Keratinocyte (primary cell): ENCODE data around the gene BSX. TPM values are rescaled to one million over a fixed set of nuclear protein-coding genes. Genes with fewer than 3 reads are reported as not detected.

Source experiments
- DNase-seq: peaks from one replicate; pipeline ENCODE4 v3.0.0-alpha.2; 2011; ENCODE audit warnings: low read depth, missing footprints, low spot score
- FAIRE-seq: peaks from 2 replicates; lab custom pipeline; 2011; peaks lifted over from hg19 to GRCh38; lab: Jason Lieb, UNC
- H2AFZ ChIP-seq: 2 replicates; pipeline ENCODE4 v1.6.0; 2012; ENCODE audit warnings: low read length, control low read depth, inconsistent platforms; ENCODE audit not compliant: control insufficient read depth
- H3K27ac ChIP-seq: 2 replicates; pipeline ENCODE4 v1.5.1; 2011; ENCODE audit warnings: low read length; ENCODE audit not compliant: control insufficient read depth, insufficient read depth
- H3K27me3 ChIP-seq: 3 replicates; pipeline ENCODE4 v1.6.0; 2011; ENCODE audit warnings: low read length; ENCODE audit not compliant: control insufficient read depth, insufficient read depth; ENCODE audit errors: extremely low read depth
- H3K36me3 ChIP-seq, 2 experiments: 2 replicates in 1 of 2; 3 replicates in 1 of 2; pipeline ENCODE4 v1.5.1; 2011; ENCODE audit warnings: low read length in 2 of 2, mild to moderate bottlenecking in 1 of 2; ENCODE audit not compliant: control insufficient read depth in 2 of 2, insufficient read depth in 2 of 2; ENCODE audit errors: extremely low read depth in 1 of 2
- H3K4me1 ChIP-seq: 3 replicates; pipeline ENCODE4 v1.5.1; 2011; ENCODE audit warnings: low read length; ENCODE audit not compliant: control insufficient read depth, insufficient read depth; ENCODE audit errors: extremely low read depth
- H3K4me2 ChIP-seq: 3 replicates; pipeline ENCODE4 v1.6.0; 2011; ENCODE audit warnings: low read depth, low read length; ENCODE audit not compliant: control insufficient read depth, insufficient read depth; ENCODE audit errors: extremely low read depth
- H3K4me3 ChIP-seq, 3 experiments: fragments of 200-600 bp in 1 of 3; sonication (generic) in 1 of 3; 2 replicates in 2 of 3; 3 replicates in 1 of 3; pipeline ENCODE4 v1.5.1; 2011 to 2016; ENCODE audit warnings: low read length in 3 of 3, mild to moderate bottlenecking in 3 of 3, control low read depth in 2 of 3, inconsistent platforms in 1 of 3, low read depth in 1 of 3, mixed read lengths in 1 of 3, mixed run types in 1 of 3, moderate library complexity in 1 of 3; ENCODE audit not compliant: control insufficient read depth in 2 of 3, insufficient read depth in 2 of 3; ENCODE audit errors: extremely low read depth in 1 of 3
- H3K79me2 ChIP-seq: 2 replicates; pipeline ENCODE4 v1.6.0; 2012; ENCODE audit warnings: low read length; ENCODE audit not compliant: control insufficient read depth, insufficient read depth
- H3K9ac ChIP-seq: 3 replicates; pipeline ENCODE4 v1.6.0; 2011; ENCODE audit warnings: low read length; ENCODE audit not compliant: control insufficient read depth, insufficient read depth; ENCODE audit errors: extremely low read depth
- H3K9me1 ChIP-seq: 3 replicates; pipeline ENCODE4 v1.6.0; 2011; ENCODE audit warnings: low read length; ENCODE audit not compliant: control insufficient read depth, insufficient read depth; ENCODE audit errors: extremely low read depth
- H3K9me3 ChIP-seq: 2 replicates; pipeline ENCODE4 v1.5.1; 2012; ENCODE audit warnings: low read depth, low read length; ENCODE audit not compliant: control insufficient read depth
- H4K20me1 ChIP-seq: 3 replicates; pipeline ENCODE4 v1.6.0; 2011; ENCODE audit warnings: low read length; ENCODE audit not compliant: control insufficient read depth, insufficient read depth; ENCODE audit errors: extremely low read depth
- CTCF ChIP-seq, 3 experiments: IDR thresholded peaks in 1 of 3; conservative IDR thresholded peaks in 1 of 3; optimal IDR thresholded peaks in 1 of 3; 2 replicates in 2 of 3; 3 replicates in 1 of 3; pipeline versions ENCODE3 to v1.5.1; 2011; ENCODE audit warnings: low read length in 3 of 3, mild to moderate bottlenecking in 3 of 3, moderate library complexity in 2 of 3, control low read depth in 1 of 3, inconsistent platforms in 1 of 3; ENCODE audit not compliant: insufficient read depth in 2 of 3; ENCODE audit errors: extremely low read depth in 1 of 3
- EZH2 ChIP-seq: IDR thresholded peaks from one replicate; pipeline ENCODE4 v1.6.1; 2012; ENCODE audit warnings: inconsistent platforms, mild to moderate bottlenecking, low read length, moderate library complexity
- dilution Hi-C: fragments of 300-500 bp; cut with MboI; formaldehyde crosslinking; loops from one replicate; pipeline ENCODE4 v1.7.0; 2020; ENCODE audit warnings: low sequenced_read_pairs; ENCODE audit not compliant: extremely low pct_ligation_motif_present
- polyA plus RNA-seq, 5 experiments: library from polyadenylated mRNA; depleted of rRNA in 3 of 5; stranded (reverse) in 3 of 5; stranded (forward) in 1 of 5; unstranded in 1 of 5; fragments of >200 nt; gene quantifications; 1 replicate in 1 of 5; 2 replicates in 3 of 5; 3 replicates in 1 of 5; pipeline versions ENCODE4 v1.2.1 to v1.2.3, GENCODE V29; 2011 to 2012; ENCODE audit warnings: missing spikeins in 2 of 5, low read depth in 1 of 5, low replicate concordance in 1 of 5

The BSX gene
- polyA plus RNA-seq, 1 donor (not counting 4 experiments of a cell fraction or from before 2014, with no cell fraction given): not detected

GRCh38 chr11:122978299-122978620, 3.4 kb downstream of the BSX start:
- H3K4me3 ChIP-seq: no peak overlapping the region
- H3K79me2 ChIP-seq: no peaks in the 10 kb centered on the region
- dilution Hi-C loops: no loop called here
- H4K20me1 ChIP-seq: peaks cover 8% of the 10 kb centered on the region
- TF ChIP-seq CTCF (optimal IDR thresholded peaks at IDR 0.05 in 1 of 3, IDR thresholded peaks at IDR 0.05 in 1 of 3, conservative IDR thresholded peaks at IDR 0.05 in 1 of 3; ENCODE audit: extremely low read depth in 1 of 3, insufficient read depth in 2 of 3, low read length in 3 of 3) (no peak), EZH2 (no peak)
- peaks cover 90% of the 10 kb centered on the region for H3K27me3 ChIP-seq
- no peaks in the 10 kb centered on the region for H3K4me1 ChIP-seq
- H3K27ac ChIP-seq: no peak overlapping the region
- H3K9ac ChIP-seq: no peak overlapping the region
- FAIRE-seq (no peak), DNase-seq (no peak)
- no peaks in the 10 kb centered on the region for H3K36me3 ChIP-seq
- no peaks in the 10 kb centered on the region for H3K9me1 ChIP-seq
- H3K9me3 ChIP-seq: no peaks in the 10 kb centered on the region
- H2AFZ ChIP-seq: no peak overlapping the region
- no peak overlapping the region for H3K4me2 ChIP-seq

- no peak overlapping the region for H3K4me3 ChIP-seq
- H3K9me3 ChIP-seq: no peaks in the 10 kb centered on the region
- H3K9me1 ChIP-seq: no peaks in the 10 kb centered on the region
- H4K20me1 ChIP-seq: peaks cover 8% of the 10 kb centered on the region
- H3K27me3 ChIP-seq: peaks cover 85% of the 10 kb centered on the region
- no peaks in the 10 kb centered on the region for H3K4me1 ChIP-seq
- dilution Hi-C loops: no loop called here
- TF ChIP-seq EZH2 (peak; percentile 70), CTCF (optimal IDR thresholded peaks at IDR 0.05 in 1 of 3, IDR thresholded peaks at IDR 0.05 in 1 of 3, conservative IDR thresholded peaks at IDR 0.05 in 1 of 3; ENCODE audit: extremely low read depth in 1 of 3, insufficient read depth in 2 of 3, low read length in 3 of 3) (no peak)
- no peaks in the 10 kb centered on the region for H3K79me2 ChIP-seq
- no peaks in the 10 kb centered on the region for H3K36me3 ChIP-seq
- no peak overlapping the region for H3K9ac ChIP-seq
- DNase-seq (no peak), FAIRE-seq (no peak)
- H2AFZ ChIP-seq: no peak overlapping the region
- H3K27ac ChIP-seq: no peak overlapping the region
- peak overlapping the region; percentile 14 for H3K4me2 ChIP-seq
Measured at GRCh38 chr11:122977470-122978298, 4.0 kb downstream of the BSX start.
